HEK293 (cell line): ENCODE results near the gene RNU2-63P.

Source experiments
- CTCF ChIA-PET: fragments of 350-600 bp; formaldehyde crosslinking; extraction: SDS; loops from one replicate; lab custom pipeline; 2021; ENCODE audit warnings: antibody characterized with exemption; lab: Yijun Ruan, JAX
- POLR2A ChIA-PET: fragments of 300-600 bp; formaldehyde crosslinking; extraction: SDS; loops from one replicate; lab custom pipeline; 2020; ENCODE audit warnings: antibody characterized with exemption, inconsistent platforms; lab: Yijun Ruan, JAX
- H3K27ac ChIP-seq: fragments of 200-500 bp; sonication (Bioruptor generic); 2 replicates; pipeline ENCODE4 v1.5.1; 2014; ENCODE audit warnings: low read depth, low read length, control low read depth, inconsistent platforms; ENCODE audit errors: extremely low read depth
- H3K36me3 ChIP-seq, 2 experiments: fragments of 200-500 bp in 1 of 2; sonication (Bioruptor generic) in 1 of 2; 1 replicate in 1 of 2; 2 replicates in 1 of 2; pipeline ENCODE4 v1.5.1; 2014 to 2017; ENCODE audit warnings: inconsistent platforms in 2 of 2, low read length in 2 of 2; ENCODE audit not compliant: control insufficient read depth in 2 of 2, insufficient read depth in 1 of 2
- H3K4me1 ChIP-seq: fragments of 200-500 bp; sonication (Bioruptor generic); 2 replicates; pipeline ENCODE4 v1.5.1; 2014; ENCODE audit warnings: mild to moderate bottlenecking, low read length, inconsistent platforms; ENCODE audit not compliant: control insufficient read depth, insufficient read depth
- H3K4me3 ChIP-seq: 2 replicates; pipeline ENCODE4 v1.5.1; 2011; ENCODE audit warnings: low read depth, mild to moderate bottlenecking, control low read depth, low read length, moderate library complexity
- H3K9me3 ChIP-seq: fragments of 200-500 bp; sonication (Bioruptor generic); 2 replicates; pipeline ENCODE4 v1.5.1; 2014; ENCODE audit warnings: low read depth, low read length, inconsistent platforms; ENCODE audit not compliant: control insufficient read depth, insufficient read depth
- BCL11A ChIP-seq: fragments of 450-650 bp; formaldehyde crosslinking; IDR thresholded peaks from 2 replicates; pipeline ENCODE4 v1.5.1; 2016; ENCODE audit warnings: low read depth, missing biosample characterization, missing genetic modification characterization
- GLI2 ChIP-seq: fragments of 450-650 bp; formaldehyde crosslinking; IDR thresholded peaks from 2 replicates; pipeline ENCODE4; 2017; ENCODE audit warnings: missing biosample characterization, missing genetic modification characterization, low read depth, borderline replicate concordance
- HOXA7 ChIP-seq: sonication (generic); formaldehyde crosslinking; IDR thresholded peaks from 2 replicates; pipeline ENCODE4 v1.8.1; 2022; ENCODE audit warnings: missing genetic modification reagents, borderline replicate concordance
- SALL2 ChIP-seq: fragments of 450-650 bp; formaldehyde crosslinking; IDR thresholded peaks from 2 replicates; pipeline ENCODE4 v1.5.0; 2017; ENCODE audit warnings: missing biosample characterization, mild to moderate bottlenecking, missing genetic modification characterization, borderline replicate concordance
- ZBTB17 ChIP-seq: fragments of 450-650 bp; formaldehyde crosslinking; IDR thresholded peaks from 2 replicates; pipeline ENCODE4 v1.5.1; 2016; ENCODE audit warnings: missing biosample characterization, missing genetic modification characterization
- ZFP69B ChIP-seq: fragments of 450-650 bp; formaldehyde crosslinking; IDR thresholded peaks from 2 replicates; pipeline ENCODE4 v1.5.1; 2016; ENCODE audit warnings: missing biosample characterization, missing genetic modification characterization
- ZNF248 ChIP-seq: fragments of 450-650 bp; formaldehyde crosslinking; IDR thresholded peaks from 2 replicates; pipeline ENCODE4 v1.5.1; 2017; ENCODE audit warnings: missing biosample characterization, missing genetic modification characterization
- ZNF37A ChIP-seq: fragments of 450-650 bp; IDR thresholded peaks from 2 replicates; pipeline ENCODE4 v1.5.1; 2018; ENCODE audit warnings: missing biosample characterization, missing genetic modification characterization
- ZNF473 ChIP-seq: fragments of 450-650 bp; formaldehyde crosslinking; IDR thresholded peaks from 2 replicates; pipeline ENCODE4 v1.5.1; 2017; ENCODE audit warnings: missing biosample characterization, missing genetic modification characterization
- ZNF555 ChIP-seq: fragments of 450-650 bp; formaldehyde crosslinking; conservative IDR thresholded peaks from 2 replicates; pipeline ENCODE4 v1.5.1; 2017; ENCODE audit warnings: missing biosample characterization, mild to moderate bottlenecking, missing genetic modification characterization, inconsistent platforms
- ZNF558 ChIP-seq: fragments of 450-650 bp; formaldehyde crosslinking; IDR thresholded peaks from 2 replicates; pipeline ENCODE4 v1.5.1; 2016; ENCODE audit warnings: missing biosample characterization, missing genetic modification characterization
- ZNF560 ChIP-seq: fragments of 450-650 bp; formaldehyde crosslinking; IDR thresholded peaks from 2 replicates; pipeline ENCODE4 v1.5.1; 2017; ENCODE audit warnings: missing biosample characterization, missing genetic modification characterization, borderline replicate concordance
- ZNF596 ChIP-seq: fragments of 450-650 bp; IDR thresholded peaks from 2 replicates; pipeline ENCODE4 v1.5.0; 2018; ENCODE audit warnings: missing biosample characterization, mild to moderate bottlenecking, missing genetic modification characterization, moderate library complexity
- ZNF629 ChIP-seq: fragments of 450-650 bp; formaldehyde crosslinking; IDR thresholded peaks from 2 replicates; pipeline ENCODE4 v1.5.1; 2017; ENCODE audit warnings: missing biosample characterization, missing genetic modification characterization
- ZNF785 ChIP-seq: fragments of 450-650 bp; formaldehyde crosslinking; IDR thresholded peaks from 2 replicates; pipeline ENCODE4 v1.5.1; 2016; ENCODE audit warnings: missing biosample characterization, missing genetic modification characterization
- ZNF792 ChIP-seq: fragments of 450-650 bp; formaldehyde crosslinking; IDR thresholded peaks from 2 replicates; pipeline ENCODE4 v1.5.1; 2016; ENCODE audit warnings: missing biosample characterization, missing genetic modification characterization
- TF ChIP-seq, protein P1 (sequence below): sonication (generic); formaldehyde crosslinking; IDR thresholded peaks from 2 replicates; pipeline ENCODE4 v1.8.1; 2022; ENCODE audit warnings: mild to moderate bottlenecking, moderate library complexity, missing genetic modification reagents
- TF ChIP-seq, protein P2 (sequence below): fragments of 450-650 bp; formaldehyde crosslinking; IDR thresholded peaks from 2 replicates; pipeline ENCODE4 v1.5.1; 2016; ENCODE audit warnings: missing biosample characterization, missing genetic modification characterization
- TF ChIP-seq, protein P3 (sequence below): fragments of 450-650 bp; formaldehyde crosslinking; IDR thresholded peaks from 2 replicates; pipeline ENCODE4 v1.5.1; 2017; ENCODE audit warnings: missing biosample characterization, missing genetic modification characterization
- TF ChIP-seq, protein P4 (sequence below): fragments of 450-650 bp; formaldehyde crosslinking; IDR thresholded peaks from 2 replicates; pipeline ENCODE4 v1.5.1; 2016; ENCODE audit warnings: missing biosample characterization, missing genetic modification characterization

Gene RNU2-63P

DNA sequence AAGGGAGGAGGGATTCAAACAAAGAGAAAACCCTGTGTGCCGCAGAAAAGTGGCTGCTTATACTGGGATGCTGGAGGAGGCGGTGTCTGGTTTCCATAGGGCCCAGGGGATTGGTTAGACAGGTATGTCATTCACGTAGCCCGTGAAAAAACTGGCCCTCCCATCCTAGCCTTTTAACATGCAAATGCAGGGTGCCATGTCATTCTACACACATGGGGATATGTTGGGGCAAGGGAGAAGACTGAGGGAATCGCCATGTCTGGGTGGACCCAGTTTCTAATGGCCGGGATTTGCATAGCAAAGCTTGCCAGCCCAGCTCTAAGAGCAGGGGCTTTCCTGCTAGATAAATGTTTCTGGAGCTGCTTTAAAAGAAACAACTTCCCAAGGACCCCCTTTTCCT, 8.2 kb upstream of the RNU2-63P start:
- TF ChIP-seq ZNF785 (tag by site-specific recombination) = no peak
- TF ChIP-seq ZNF560 (tag by site-specific recombination) = no peak
- no peak for TF ChIP-seq ZNF792 (tag by site-specific recombination)
- TF ChIP-seq, protein P1, sequence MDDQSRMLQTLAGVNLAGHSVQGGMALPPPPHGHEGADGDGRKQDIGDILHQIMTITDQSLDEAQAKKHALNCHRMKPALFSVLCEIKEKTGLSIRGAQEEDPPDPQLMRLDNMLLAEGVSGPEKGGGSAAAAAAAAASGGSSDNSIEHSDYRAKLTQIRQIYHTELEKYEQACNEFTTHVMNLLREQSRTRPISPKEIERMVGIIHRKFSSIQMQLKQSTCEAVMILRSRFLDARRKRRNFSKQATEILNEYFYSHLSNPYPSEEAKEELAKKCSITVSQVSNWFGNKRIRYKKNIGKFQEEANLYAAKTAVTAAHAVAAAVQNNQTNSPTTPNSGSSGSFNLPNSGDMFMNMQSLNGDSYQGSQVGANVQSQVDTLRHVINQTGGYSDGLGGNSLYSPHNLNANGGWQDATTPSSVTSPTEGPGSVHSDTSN (CRISPR knock-in tag) = no peak
- TF ChIP-seq ZNF629 (tag by site-specific recombination) = no peak
- TF ChIP-seq, protein P2, sequence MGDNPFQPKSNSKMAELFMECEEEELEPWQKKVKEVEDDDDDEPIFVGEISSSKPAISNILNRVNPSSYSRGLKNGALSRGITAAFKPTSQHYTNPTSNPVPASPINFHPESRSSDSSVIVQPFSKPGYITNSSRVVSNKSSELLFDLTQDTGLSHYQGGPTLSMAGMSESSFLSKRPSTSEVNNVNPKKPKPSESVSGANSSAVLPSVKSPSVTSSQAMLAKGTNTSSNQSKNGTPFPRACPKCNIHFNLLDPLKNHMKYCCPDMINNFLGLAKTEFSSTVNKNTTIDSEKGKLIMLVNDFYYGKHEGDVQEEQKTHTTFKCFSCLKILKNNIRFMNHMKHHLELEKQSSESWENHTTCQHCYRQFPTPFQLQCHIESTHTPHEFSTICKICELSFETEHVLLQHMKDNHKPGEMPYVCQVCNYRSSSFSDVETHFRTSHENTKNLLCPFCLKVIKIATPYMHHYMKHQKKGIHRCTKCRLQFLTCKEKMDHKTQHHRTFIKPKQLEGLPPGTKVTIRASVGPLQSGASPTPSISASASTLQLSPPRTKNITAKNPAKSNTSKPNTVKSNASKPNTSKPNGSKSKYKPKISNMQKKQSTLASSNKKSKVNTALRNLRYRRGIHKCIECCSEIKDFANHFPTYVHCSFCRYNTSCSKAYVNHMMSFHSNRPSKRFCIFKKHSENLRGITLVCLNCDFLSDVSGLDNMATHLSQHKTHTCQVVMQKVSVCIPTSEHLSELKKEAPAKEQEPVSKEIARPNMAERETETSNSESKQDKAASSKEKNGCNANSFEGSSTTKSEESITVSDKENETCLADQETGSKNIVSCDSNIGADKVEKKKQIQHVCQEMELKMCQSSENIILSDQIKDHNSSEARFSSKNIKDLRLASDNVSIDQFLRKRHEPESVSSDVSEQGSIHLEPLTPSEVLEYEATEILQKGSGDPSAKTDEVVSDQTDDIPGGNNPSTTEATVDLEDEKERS (tag by site-specific recombination) = no peak
- TF ChIP-seq ZNF558 (tag by site-specific recombination) = no peak
- no peak for TF ChIP-seq SALL2 (tag by site-specific recombination)
- TF ChIP-seq ZNF555 = no peak
- no peak for TF ChIP-seq ZNF596 (tag by site-specific recombination)
- TF ChIP-seq, all 188 proteins: peak for 0
- Histone ChIP-seq H3K36me3 (peaks cover 0 to 8% of the 10 kb centered on the region in 2 experiments; a peak in 1 of 3 replicates), H3K4me3 (no peak overlapping the region), H3K27ac (no peak overlapping the region), H3K4me1 (no peaks in the 10 kb centered on the region), H3K9me3 (no peaks in the 10 kb centered on the region)
- ChIA-PET CTCF (no interaction called here), POLR2A (no interaction called here)

DNA sequence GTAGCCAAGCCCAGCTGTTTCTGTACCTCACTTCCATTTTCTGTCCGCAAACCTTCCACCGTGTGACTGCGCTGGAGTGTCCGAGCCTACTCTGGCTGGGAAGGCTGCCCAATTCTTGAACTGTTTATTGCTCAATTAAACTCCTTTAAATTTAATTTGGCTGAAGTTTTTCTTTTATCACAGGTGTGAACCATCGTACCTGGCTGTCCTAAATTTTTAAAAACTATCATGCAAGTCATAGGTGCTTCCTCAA, 6.2 kb upstream of the RNU2-63P start:
- Histone ChIP-seq H3K9me3 (no peaks in the 10 kb centered on the region), H3K27ac (no peak overlapping the region), H3K4me1 (no peaks in the 10 kb centered on the region), H3K36me3 (no peaks in the 10 kb centered on the region), H3K4me3 (no peak overlapping the region)
- ChIA-PET CTCF (interaction anchor here (0.7 to 0.8 kb wide), 2 partner anchors 11 to 20 kb away, joined by 4 to 6 read pairs; no protein-coding TSS in a partner anchor), POLR2A (no interaction called here)
- TF ChIP-seq HOXA7 (CRISPR knock-in tag) (no peak), GLI2 (tag by site-specific recombination) (no peak), BCL11A (tag by site-specific recombination) (no peak), ZBTB17 (tag by site-specific recombination) (no peak), ZNF37A (tag by site-specific recombination) (no peak), ZNF473 (tag by site-specific recombination) (no peak), ZFP69B (tag by site-specific recombination) (no peak), SALL2 (tag by site-specific recombination) (no peak), ZNF248 (tag by site-specific recombination) (no peak)
- TF ChIP-seq, protein P3, sequence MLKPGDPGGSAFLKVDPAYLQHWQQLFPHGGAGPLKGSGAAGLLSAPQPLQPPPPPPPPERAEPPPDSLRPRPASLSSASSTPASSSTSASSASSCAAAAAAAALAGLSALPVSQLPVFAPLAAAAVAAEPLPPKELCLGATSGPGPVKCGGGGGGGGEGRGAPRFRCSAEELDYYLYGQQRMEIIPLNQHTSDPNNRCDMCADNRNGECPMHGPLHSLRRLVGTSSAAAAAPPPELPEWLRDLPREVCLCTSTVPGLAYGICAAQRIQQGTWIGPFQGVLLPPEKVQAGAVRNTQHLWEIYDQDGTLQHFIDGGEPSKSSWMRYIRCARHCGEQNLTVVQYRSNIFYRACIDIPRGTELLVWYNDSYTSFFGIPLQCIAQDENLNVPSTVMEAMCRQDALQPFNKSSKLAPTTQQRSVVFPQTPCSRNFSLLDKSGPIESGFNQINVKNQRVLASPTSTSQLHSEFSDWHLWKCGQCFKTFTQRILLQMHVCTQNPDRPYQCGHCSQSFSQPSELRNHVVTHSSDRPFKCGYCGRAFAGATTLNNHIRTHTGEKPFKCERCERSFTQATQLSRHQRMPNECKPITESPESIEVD (tag by site-specific recombination) = no peak
- TF ChIP-seq, protein P4, sequence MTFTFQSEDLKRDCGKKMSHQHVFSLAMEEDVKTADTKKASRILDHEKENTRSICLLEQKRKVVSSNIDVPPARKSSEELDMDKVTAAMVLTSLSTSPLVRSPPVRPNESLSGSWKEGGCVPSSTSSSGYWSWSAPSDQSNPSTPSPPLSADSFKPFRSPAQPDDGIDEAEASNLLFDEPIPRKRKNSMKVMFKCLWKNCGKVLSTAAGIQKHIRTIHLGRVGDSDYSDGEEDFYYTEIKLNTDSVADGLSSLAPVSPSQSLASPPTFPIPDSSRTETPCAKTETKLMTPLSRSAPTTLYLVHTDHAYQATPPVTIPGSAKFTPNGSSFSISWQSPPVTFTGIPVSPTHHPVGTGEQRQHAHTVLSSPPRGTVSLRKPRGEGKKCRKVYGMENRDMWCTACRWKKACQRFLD = no peak
